Peyer's patch (tissue), 4 donors: Measurements from ENCODE around the gene ANKH.
"Not testable (repeated sequence)": the region's sequence is repeated elsewhere in the genome, so short reads cannot be mapped to it uniquely, and the experiment has no call there.

ENCODE experiments used
- CTCF ChIP-seq, 6 experiments: fragments of 450-650 bp in 4 of 6; fragments of 200-600 bp in 2 of 6; sonication (generic) in 1 of 6; IDR thresholded peaks; one replicate each; pipeline ENCODE4 v1.5.1; 2017 to 2019; ENCODE audit warnings: antibody characterized with exemption in 6 of 6, mild to moderate bottlenecking in 3 of 6, moderate library complexity in 1 of 6
- POLR2A ChIP-seq, 2 donors: fragments of 450-650 bp; IDR thresholded peaks; one replicate each; pipeline ENCODE4 v1.5.1; 2017; ENCODE audit warnings: antibody characterized with exemption in 2 of 2, mild to moderate bottlenecking in 2 of 2, moderate library complexity in 2 of 2

- not testable (repeated sequence) for TF ChIP-seq CTCF, POLR2A (IDR thresholded peaks at IDR 0.05)
Measured at GRCh38 chr5:14919106-14919505, 47.5 kb upstream of the ANKH start.
